ENCODE results near the gene AFAP1L1.
A peak's percentile ranks its signal among the peaks of the same experiment; 100 is the strongest.

The AFAP1L1 gene

DNA sequence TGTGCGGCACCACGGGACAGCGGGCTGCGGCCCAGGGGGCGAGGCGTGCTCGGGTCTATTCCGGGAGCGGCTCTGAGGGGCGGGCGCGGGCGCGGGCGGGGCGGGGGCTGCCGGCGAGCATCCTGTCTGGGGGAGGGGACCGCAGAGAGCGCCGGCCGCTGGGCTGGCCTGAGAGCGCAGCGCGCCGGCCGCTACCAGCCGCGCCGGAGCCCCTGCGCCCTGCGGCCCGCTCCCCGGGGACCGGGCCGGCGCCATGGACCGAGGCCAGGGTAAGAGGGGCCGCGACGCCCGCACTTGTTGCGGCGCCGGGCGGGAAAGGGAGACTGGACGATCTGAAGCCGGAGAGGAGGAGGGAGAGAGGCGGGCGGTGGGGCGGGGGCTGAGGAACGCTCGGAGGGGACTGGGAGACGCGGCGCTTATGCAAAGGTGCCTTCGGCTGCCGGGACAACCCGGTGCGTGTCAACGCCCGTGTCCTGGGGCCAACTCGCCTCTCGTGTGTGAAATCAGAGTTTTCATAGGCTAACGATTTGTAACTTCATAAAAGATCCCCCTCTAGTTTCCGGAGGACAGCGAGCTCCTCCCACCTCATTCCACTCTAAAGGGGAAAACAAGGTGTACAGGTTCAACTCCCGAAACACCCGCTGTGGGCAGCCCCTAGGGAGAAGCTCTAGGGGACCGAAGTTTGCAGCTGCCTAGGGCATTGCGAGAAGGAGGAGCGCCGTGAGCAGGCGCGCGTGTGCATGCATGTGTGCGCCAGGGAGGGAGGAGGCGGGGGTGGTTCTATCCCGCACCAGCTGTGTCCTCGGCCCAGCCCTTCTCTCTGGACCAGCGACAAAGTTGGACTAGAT, at the start of gene AFAP1L1:
Gene AFAP1L1, plus strand, starts transcription at position 144 of the 848 bp plus-strand sequence. Its CDS starts 110 bp downstream, at position 254.
- DNase-seq: peak; percentile 49 to 53 (median 50)

DNA sequence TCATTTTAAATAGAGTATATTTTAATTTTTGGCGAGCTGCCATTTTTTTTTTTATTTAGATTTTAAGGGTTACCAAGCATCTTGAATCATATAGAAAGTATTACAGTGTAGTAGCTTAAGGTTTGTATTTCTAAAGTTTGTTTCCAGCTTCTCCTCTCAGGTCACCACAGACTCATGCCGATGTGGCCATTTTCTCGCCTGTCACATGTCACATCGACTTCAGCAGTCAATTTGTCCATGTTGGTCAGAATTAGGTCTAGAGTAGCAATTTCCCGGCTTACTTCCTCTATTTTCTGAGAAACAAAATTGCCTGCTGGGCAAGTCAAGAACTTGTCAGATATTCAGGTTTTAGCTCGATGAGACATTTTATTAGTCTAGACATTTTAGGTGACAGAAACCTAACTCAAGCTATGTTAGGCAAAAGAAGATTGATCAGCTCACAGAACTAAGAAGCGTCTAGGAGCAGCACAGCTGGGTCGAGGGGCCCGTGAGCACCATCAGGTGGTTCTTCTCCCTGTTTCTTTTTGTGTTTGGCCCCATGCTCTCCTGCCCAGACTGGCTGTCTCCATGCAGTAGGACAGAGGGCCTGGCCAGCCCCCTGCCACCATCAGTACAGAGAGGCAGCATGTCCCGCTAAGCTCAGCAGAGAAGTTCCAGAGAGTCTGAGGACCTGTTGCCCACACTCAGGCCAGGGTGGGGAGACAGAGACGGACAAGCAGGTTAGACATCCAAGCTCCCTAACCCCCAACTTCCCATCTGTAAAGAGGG, 48.4 kb upstream of the AFAP1L1 start:
- peak in 1 of 3 experiments; percentile 15 for DNase-seq

DNA sequence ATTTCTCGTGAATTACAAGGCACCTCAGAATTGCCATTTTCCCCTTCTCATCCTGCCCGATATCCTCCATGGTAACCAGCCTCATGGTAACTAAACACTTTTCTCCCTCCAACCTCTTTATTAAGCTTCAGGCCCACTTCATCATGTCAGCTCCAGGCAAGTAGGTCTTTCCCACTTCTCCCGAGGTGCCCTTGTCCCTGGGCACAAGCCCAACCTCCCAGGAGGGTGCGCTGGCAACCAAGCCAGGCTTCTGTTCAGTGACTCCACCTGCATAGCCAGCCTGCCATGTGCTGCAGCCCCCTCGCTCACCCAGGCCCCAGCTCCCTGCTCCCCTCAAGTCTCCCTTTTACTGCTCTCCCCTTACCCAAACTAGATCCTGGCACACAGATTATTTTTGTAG, 47.4 kb upstream of the AFAP1L1 start:
- peak in 2 of 3 experiments; percentile 30 to 76 for DNase-seq

DNA sequence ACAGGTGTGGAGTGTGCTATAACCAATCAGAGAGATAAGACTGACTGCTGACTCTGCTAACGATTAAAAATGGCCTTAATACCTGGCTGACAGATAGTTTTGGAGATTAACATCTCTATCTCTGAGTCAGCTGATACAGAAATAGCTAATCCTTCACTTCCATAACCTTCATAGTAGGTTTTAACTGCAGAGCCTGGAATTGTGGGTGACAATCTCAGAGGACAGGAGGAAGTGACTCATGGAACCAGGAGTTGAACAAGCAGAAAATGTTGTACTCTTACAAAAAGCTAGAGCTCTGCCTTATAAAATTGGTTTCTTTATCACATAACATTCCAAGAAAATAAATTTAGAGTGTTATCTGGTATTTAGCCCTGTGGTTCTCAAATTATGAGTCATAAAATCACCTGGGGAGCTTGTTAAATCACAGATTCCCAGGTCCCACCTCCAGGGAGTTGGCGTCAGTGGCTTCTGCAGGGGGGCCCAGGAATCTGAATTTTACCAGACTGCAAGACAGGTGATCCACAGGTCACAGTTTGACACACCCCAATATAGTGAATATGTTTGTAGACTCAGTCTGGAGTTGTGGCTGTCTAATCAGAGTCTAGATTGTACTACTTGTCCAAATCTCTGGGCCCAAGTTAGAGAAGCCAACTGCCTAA, 44.4 kb upstream of the AFAP1L1 start:
- no peak for DNase-seq

DNA sequence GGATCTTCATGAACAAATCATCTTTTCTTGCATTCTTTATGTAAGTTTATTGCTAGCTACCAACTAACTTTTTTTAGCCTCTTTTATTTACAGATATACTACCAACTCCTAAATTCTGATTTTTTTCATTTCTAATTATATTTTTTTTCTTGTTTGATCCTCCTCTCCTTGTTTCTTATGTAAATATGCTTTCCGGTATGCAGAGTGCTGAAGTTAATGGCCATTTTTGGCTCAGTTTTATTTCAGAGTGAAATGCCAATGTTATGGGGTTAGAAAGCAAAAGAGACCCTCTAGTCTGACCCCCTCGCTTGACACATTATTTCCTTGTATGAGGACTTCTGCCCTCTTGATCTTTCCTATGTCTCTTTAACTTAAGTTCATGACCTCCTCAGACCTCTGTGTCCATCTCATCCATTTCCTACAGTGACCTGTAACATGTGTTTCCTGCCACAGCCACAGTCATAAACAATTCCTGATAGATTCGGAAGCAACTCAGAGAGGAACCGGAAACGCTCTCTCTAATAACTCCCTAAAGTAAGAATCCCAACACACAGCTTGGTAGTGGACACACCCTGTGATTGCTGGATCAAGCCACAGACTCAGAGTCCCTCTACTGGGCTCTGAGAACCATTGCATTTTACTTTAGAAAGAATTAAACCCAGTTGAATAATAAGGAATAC, 42.9 kb upstream of the AFAP1L1 start:
- DNase-seq: peak; percentile 6 to 50 (median 26)

DNA sequence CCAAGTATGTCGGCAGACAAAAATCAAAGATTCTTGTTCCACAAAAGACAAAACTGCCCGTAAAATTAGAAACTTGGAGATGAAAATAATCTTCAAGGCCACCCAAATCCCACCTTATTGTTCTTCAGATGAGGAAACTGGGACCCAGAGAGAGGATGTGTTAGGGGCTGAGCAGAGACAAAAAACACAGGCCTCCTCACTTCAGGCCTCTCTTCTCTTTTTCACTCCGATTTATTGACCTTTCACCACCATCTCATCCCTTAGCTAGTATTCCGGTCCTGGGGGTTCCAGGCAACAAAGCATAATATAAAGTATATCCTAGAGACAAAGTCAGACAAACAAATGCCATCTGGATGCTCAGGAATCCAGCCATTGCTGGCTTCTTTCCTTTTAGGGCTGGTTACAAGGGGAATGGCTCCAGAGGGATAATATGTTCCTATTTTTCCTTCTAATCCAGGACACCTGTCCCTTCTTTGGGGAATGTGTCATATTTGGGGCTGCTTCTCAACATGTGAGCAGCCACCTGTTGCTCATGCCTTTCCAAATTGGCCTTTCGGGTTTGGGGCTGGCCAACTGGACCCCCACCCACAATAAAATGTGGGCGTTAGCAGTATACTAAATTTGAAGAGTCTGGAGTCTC, 42.2 kb upstream of the AFAP1L1 start:
- DNase-seq: no peak

DNA sequence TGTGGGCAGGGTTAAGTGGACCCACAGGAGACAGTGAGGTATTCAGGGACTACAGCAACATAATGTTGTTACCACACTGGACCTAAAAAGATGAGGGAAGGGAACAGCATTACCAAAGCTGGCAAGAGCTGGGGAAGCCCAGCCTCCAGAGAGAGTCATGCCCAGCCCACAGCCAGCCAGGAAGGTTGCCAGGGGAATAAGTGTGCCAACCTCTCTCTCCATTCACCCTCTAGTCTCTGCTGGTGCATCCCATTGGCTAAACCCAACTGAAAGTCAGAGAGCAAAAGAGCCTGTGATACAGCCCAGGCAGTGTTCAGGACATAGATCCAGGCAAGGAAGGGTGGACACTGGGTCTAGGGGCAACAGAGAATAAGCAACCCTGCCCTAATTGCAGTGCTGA, 35.8 kb upstream of the AFAP1L1 start:
- DNase-seq: no peak

DNA sequence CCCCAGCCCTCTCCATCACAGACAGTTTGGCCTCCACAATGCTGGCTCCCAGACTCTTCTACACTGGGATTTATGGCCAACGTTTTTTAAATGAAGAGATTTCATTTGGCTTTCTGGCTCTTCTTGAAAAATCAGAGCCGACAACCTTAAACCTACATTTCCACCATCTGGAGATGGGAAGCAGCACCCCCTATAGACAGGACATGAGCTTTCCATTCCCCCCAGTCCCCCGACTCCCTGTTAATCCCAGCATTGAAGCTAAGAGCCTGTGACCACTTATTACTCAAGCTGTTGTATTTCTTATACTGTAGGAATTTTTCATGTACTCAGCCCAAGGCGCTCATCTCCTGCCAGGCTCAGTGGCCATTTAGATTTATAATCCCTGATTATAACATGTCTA, 34.0 kb upstream of the AFAP1L1 start:
- no peak for DNase-seq

DNA sequence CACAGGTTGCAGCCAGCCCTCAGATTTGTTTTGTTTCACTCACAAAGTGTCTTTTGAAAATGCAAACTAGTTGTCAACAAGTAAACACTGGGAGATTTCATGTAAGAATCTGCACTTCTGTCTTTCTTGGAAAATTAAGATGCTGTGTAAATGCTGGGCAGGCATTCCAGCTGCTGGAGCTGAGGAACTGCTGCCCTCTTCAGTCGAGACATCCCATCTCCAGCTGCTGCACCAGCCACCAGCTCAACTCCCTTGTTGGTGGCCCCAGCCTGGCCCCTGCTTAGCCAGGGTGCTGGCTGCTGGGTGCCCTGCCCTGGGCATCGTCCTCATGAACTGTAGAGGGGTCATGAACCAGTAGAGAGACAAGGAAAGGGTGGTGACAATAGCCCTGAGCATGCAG, 33.1 kb upstream of the AFAP1L1 start:
- no peak for DNase-seq

DNA sequence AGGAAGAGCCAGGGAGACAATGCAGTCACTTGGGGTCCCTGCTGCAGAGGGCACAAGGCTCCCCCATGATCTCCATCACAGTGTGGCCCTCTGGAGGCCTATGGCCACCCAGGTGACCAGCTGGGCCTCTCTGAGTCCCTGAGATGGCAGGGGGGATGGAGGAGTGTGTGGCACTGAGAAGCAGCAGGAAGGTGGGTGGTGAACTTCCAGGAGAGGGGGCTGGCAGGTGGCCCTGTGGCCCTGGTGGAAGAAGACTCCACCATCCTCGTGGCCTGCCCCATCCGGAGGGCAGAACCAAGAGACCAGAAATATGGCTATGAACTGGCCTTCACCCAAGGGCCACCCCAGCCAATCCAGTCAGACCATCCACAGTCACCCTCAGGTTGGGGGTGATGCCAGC, 31.7 kb upstream of the AFAP1L1 start:
- DNase-seq: no peak

DNA sequence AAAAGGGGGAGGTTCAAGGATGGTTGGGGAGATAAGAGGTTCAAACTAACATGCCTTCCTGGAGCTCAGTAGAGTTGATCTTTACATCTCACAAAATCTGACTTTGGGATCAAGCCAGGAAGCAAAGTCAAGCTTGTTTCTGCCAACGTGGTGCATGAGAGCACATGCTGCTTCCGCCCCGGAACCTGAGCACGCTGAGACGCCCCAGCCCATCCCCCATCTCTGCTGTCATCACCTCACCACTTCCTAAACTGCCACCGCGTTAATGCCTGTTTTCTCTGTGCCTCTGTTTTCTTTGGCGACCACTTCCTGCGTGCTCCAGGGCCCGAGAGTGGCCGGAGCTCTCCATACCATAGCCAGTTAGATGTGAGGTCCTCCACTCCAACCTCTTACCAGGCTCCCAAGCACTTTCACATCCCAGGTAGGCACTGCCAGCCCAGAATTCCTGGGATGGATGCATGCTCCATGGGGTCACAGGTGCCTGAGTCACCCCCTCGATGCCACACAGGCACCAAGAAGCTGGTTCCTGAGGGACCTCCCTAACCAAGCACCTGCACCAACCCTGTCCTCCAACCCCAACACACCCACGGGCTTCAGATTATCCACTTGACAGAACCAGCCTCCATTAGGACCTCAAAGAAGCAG, 31.2 kb upstream of the AFAP1L1 start:
- DNase-seq: no peak

DNA sequence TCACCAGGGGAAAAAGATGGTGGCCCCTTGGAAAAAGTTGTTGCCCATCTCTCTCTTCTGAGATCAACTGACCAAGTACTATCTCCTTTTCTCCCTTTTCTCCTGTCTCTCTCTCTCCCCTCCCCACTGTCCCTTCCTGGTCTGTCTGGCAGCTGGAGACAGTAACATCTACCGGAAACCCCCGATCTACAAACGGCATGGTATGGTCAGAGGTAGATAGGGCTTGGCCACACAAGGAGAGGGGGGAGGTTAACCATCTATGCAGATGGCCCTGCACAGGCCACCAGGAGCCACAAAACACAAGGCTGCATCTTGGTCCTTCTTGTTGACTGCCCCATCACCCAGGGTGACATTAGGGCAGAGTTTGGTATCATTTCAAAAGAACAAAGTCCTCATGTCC, 29.3 kb upstream of the AFAP1L1 start:
- no peak for DNase-seq

DNA sequence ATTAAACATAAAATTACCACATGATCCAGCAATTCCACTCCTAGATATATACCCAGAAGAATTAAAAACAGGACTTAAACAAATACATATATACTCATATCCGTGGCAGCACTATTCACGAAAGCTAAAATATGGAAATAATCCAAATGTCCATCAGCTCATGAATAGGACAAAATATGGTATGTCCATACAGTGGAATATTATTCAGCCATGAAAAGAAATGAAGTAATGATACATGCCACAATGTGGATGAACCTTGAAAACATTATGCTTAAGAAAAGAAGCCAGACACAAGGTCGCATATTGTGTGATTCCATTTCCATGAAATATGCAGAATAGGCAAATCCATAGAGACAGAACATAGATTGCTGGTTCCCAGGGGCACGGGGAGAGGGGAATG, 24.8 kb upstream of the AFAP1L1 start:
- DNase-seq: no peak

DNA sequence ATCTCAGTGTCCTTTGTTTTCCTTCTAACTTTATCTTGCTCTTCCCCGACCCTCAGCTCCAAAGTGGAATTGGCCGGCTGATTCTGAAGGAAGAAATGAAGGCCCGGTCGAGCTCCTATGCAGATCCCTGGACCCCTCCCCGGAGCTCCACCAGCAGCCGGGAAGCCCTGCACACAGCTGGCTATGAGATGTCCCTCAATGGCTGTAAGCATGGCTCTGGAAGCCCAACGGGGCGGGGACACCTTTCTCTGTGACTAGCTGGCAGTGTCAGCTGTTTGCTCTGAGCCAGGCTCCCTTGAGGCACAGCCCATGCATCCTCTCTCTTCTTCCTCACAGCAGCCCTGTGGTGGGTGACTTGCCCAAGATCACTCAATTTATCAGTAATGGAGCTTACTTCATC, 23.9 kb upstream of the AFAP1L1 start:
- DNase-seq: no peak

DNA sequence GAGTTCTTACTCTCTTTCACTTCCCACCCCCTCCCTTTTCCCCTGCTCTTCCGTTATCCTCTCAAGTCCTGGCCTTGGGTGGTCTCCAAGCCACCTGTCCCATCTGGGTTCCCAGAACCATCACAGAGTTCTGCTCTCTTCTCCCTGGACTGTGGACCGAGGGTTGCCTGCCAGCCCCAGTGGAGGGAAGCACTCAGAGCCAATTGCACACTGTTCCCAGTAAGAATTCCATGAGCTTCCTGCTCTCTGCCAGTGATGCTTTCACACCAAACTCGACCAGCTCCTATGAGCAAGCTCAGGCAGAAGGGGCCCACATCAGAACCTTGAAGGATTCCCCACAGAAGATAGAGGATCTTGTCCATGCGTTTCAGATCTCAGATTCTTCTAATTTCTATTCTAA, 20.1 kb upstream of the AFAP1L1 start:
- no peak for DNase-seq

DNA sequence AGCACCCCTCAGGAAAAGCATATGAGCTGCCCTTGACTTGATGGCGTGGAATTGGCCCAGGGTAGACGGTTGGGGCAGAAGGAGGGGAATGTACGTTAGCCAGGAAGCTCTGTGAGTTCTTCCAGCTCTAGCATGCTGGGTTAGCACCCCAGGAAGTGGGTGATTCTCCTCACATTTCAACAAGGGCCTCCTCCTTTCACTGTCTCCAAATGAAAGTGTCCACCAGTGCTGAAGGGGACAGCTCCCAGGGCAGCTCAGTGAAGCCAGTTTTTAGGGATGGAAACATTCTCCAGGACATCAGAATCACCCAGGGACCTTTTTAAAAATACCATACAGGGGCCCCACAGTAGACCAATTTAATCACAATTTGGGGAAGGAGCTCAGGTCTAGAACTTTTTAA, 17.2 kb upstream of the AFAP1L1 start:
- DNase-seq: no peak

DNA sequence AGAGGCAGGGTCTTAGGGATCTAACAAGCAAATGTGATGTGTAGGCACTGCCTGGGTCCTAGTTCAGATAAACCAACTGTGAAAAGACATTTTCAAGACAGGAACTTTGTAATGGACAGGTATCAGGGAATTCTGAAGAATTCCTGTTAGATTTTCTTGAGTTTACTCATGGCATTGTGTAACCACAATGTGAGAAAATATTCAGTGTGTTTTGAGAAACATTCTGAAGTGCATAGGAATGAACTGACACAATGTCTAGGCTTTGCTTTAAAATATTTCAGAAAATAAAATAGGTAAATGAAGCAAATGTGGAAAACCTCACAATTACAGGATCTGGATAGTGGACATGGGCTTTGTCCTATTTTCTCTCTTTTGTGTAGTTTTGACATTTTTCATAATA, 15.2 kb upstream of the AFAP1L1 start:
- no peak for DNase-seq

DNA sequence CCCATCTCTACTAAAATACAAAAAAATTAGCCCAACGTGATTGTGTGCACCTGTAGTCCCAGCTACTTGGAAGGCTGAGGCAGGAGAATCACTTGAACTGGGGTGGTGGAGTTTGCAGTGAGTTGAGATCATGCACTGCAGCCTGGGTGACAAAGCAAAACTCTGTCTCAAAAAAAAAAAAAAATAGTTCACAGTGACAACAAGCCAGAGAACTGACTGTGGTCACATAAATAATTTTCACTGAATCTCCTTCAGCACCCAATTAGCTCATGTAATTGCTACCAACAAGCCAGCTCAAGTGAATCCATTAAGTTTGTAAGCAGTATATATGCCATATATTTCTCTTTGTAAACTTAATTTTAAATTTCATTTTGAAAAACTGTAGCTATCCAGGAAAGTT, 14.5 kb upstream of the AFAP1L1 start:
- DNase-seq: no peak

DNA sequence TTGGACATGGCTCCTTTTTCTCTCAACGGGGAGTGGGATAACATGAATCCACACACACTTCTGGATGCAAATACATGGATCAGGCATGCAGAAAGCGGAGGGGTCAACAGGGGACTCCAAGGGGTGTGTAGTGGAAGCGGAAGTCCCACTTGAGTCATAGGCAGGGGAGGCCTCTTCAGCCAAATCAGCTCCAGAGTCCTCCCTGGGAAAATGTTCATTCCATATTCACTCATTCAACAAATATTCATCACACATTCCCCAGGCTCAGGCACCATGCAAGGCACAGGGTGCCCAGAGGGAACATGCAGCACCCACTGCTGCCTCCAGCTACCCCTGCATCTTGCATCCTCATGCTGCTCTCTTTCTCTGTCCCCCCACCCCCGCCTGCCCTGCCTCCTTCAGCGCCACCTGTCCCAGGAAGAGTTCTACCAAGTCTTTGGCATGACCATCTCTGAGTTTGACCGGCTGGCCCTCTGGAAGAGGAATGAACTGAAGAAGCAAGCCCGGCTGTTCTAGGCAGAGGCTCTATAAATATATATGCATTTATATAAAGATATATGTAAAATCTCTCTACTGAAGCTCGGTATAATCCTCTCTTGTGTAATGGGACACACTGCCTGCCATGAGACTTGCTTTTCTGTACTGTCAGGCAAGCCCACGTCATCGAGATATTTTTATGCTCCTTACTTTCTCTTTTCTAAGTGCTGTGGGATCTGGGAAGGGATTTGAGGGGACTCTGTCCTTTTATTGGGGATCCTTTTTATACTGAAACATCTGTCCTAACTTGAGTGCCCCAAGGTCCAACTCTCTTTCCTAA, 13.6 kb upstream of the AFAP1L1 start:
- no peak for DNase-seq

DNA sequence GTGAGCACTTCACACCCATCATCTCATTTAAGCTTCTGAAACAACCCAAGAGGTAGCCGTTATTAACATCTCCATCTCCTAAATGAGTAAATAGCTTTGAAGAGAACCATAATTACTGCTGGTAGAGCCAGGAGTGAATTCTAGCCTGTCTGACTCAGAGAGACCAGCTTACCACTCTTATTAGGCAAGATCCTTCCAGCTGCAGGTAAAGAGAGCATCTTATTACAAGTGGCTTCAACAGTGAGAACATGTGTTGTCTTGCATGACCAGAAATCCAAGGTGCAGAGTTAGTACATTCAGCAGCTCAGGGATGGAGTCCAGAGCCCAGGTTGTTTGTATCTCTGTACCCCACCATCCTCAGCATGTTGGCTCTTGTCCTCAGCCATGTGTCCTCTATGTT, 10.9 kb upstream of the AFAP1L1 start:
- peak in 2 of 3 experiments; percentile 1 to 40 for DNase-seq

DNA sequence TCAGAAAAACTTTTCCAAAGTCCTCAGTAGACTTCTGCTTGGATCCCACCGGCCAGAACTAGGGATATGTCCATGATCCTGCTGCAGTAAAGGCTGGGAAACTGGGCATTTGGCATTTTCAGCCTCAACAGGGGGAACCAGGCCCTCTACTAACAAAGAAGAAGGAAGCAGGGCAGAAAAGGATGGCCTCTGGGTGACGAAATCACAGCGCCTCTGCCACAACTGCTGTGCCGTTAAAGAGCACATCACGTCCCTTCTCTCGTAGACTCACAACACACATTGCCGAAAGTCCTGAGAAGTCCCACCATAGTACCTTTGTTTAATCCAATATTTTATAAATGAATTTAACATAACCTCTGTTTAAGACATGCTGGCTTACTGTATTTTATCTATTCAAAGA, 10.4 kb upstream of the AFAP1L1 start:
- DNase-seq: no peak
